Type B pancreatic cell (in vitro differentiated cells): Measurements from ENCODE around the gene KLKB1. TPM values are rescaled to one million over a fixed set of nuclear protein-coding genes. Genes with fewer than 3 reads are reported as not detected.

Source experiments
- DNase-seq: peaks from one replicate; pipeline ENCODE4 v3.0.0; 2021; ENCODE audit warnings: mixed read lengths; ENCODE audit not compliant: unreplicated experiment; ENCODE audit errors: extremely low spot score
- H3K27ac Mint-ChIP-seq: 2 replicates; pipeline ENCODE4 v1.8.0; 2021; ENCODE audit warnings: mild to moderate bottlenecking, mixed read lengths
- H3K27me3 Mint-ChIP-seq: 2 replicates; pipeline ENCODE4 v1.8.0; 2021; ENCODE audit warnings: mixed read lengths
- H3K36me3 Mint-ChIP-seq: 2 replicates; pipeline ENCODE4 v1.8.0; 2021; ENCODE audit warnings: mixed read lengths
- H3K4me1 Mint-ChIP-seq: one replicate; pipeline ENCODE4 v1.8.0; 2021; ENCODE audit warnings: mixed read lengths; ENCODE audit not compliant: unreplicated experiment
- H3K4me3 Mint-ChIP-seq: 2 replicates; pipeline ENCODE4 v1.8.0; 2021; ENCODE audit warnings: mild to moderate bottlenecking, mixed read lengths
- H3K9me3 Mint-ChIP-seq: 2 replicates; pipeline ENCODE4 v1.8.0; 2021; ENCODE audit warnings: mixed read lengths
- CTCF ChIP-seq: fragments of 200-600 bp; sonication (generic); conservative IDR thresholded peaks from 2 replicates; pipeline ENCODE4 v1.5.0; 2021; ENCODE audit warnings: antibody characterized with exemption, mild to moderate bottlenecking
- total RNA-seq: library from RNA; stranded (reverse); gene quantifications from 2 replicates; pipeline ENCODE4 v1.2.1, GENCODE V29; 2021; ENCODE audit warnings: low replicate concordance

KLKB1 gene
- total RNA-seq, 1 donor from 2014 or later, result 0.24 TPM

GRCh38 chr4:186205156-186205555 is 22.2 kb upstream of the KLKB1 start:
- Mint-ChIP-seq H3K4me1 (no peaks in the 10 kb centered on the region), H3K27me3 (no peaks in the 10 kb centered on the region), H3K36me3 (peaks cover 4% of the 10 kb centered on the region), H3K27ac (no peak overlapping the region), H3K9me3 (peaks cover 10% of the 10 kb centered on the region), H3K4me3 (no peak overlapping the region)
- no peak for TF ChIP-seq CTCF
- no peak for DNase-seq

GRCh38 chr4:186216465-186217024 is 10.8 kb upstream of the KLKB1 start:
- DNase-seq, result no peak
- Mint-ChIP-seq H3K27me3 (no peaks in the 10 kb centered on the region), H3K4me3 (no peak overlapping the region), H3K9me3 (no peaks in the 10 kb centered on the region), H3K27ac (no peak overlapping the region), H3K4me1 (no peaks in the 10 kb centered on the region), H3K36me3 (no peaks in the 10 kb centered on the region)
- TF ChIP-seq CTCF, result no peak

GRCh38 chr4:186217733-186218293 is 9.5 kb upstream of the KLKB1 start:
- Mint-ChIP-seq H3K9me3 (no peaks in the 10 kb centered on the region), H3K4me1 (no peaks in the 10 kb centered on the region), H3K4me3 (no peak overlapping the region), H3K27ac (no peak overlapping the region), H3K36me3 (no peaks in the 10 kb centered on the region), H3K27me3 (no peaks in the 10 kb centered on the region)
- DNase-seq, result no peak
- TF ChIP-seq CTCF, result no peak

- no peak for TF ChIP-seq CTCF
- Mint-ChIP-seq H3K4me3 (no peak overlapping the region), H3K36me3 (no peaks in the 10 kb centered on the region), H3K4me1 (no peaks in the 10 kb centered on the region), H3K9me3 (peaks cover 10% of the 10 kb centered on the region), H3K27me3 (no peaks in the 10 kb centered on the region), H3K27ac (no peak overlapping the region)
- DNase-seq, result no peak
Measured at GRCh38 chr4:186221624-186222023, 5.7 kb upstream of the KLKB1 start.

GRCh38 chr4:186225848-186226247 is 1.5 kb upstream of the KLKB1 start:
- no peak for DNase-seq
- Mint-ChIP-seq H3K27ac (no peak overlapping the region), H3K4me3 (no peak overlapping the region), H3K36me3 (peaks cover 4% of the 10 kb centered on the region), H3K27me3 (no peaks in the 10 kb centered on the region), H3K9me3 (peaks cover 15% of the 10 kb centered on the region), H3K4me1 (peaks cover 4% of the 10 kb centered on the region)
- no peak for TF ChIP-seq CTCF
